ENCODE measurements around the gene PRMT3. TPM values are rescaled to one million over a fixed set of nuclear protein-coding genes. Genes with fewer than 3 reads are reported as not detected.

PRMT3 gene
- 10 to 100 TPM; 26.2 to 27.1 TPM for total RNA-seq
- 22.0 TPM for polyA plus RNA-seq (2013, experiment 1 of 2)
- polyA plus RNA-seq (2013, experiment 2 of 2), result 21.7 TPM
- long read RNA-seq, experiment 1, partial matches to known transcripts, result 5 of 10 reads
- long read RNA-seq, experiment 1, other reads (novel, unspliced or antisense), result 2 of 10 reads
- long read RNA-seq, experiment 2, transcript PRMT3-202 (16 exons, 2,653 nt), result major isoform, 59 of 74 reads
- long read RNA-seq, experiment 2, partial matches to known transcripts, result 2 of 74 reads
- long read RNA-seq, experiment 2, other reads (novel, unspliced or antisense), result 11 of 74 reads
- long read RNA-seq, experiment 3, transcript PRMT3-202 (16 exons, 2,653 nt), result major isoform, 189 of 224 reads
- long read RNA-seq, experiment 3, partial matches to known transcripts, result 6 of 224 reads
- long read RNA-seq, experiment 3, other reads (novel, unspliced or antisense), result 23 of 224 reads
- long read RNA-seq, experiment 4, transcript PRMT3-202 (16 exons, 2,653 nt), result major isoform, 7 of 11 reads
- long read RNA-seq, experiment 4, partial matches to known transcripts, result 4 of 11 reads
- long read RNA-seq, experiment 4, other reads (novel, unspliced or antisense), result 0 of 11 reads

DNA sequence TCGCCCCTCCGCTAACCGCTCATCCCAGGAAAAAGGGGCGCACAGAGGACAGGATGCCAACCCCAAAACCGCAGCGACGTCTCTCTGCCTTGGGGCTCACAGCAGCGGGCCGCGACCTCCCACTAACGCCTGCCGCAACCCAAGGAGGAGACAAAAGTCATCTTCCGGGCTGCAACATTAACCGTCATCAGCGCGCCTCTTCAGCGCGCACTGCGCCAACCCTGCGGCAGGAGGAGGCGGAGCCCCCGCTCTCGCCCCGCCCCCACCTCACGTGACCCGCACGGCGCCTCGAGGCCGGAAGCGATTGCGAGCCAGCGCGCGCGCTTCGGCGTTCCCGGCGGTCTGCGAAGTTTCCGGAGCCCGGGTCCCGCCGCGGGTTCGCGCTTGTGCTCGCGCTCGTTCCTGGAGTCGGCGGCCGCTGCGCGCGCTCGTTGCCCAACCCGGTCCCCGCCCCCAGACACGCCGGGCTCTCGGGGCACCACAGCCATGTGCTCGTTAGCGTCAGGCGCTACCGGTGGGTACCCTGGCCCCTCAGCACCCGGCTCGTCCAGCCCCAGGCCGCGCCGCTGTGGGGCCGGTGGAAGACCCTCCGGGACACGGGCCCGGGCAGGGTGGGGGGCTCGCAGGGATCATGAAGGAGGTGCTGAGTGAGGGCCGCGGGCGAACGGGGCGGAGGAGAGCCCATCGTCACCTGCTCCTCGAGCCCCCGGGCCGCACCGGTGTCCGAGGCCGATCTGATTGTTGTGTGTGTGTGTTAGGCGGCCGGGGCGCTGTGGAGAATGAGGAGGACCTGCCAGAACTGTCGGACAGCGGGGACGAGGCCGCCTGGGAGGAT is at the start of gene PRMT3:
PRMT3 (plus strand) TSS at position 456 of the 835 bp plus-strand sequence; CDS start at position 487, 31 bp downstream.
- Mint-ChIP-seq H3K27me3 (ENCODE audit: insufficient read depth) (no peaks in the 10 kb centered on the region), H3K27ac (peak within 1 kb of the TSS; percentile 99), H3K4me1 (peaks cover 10% of the 10 kb centered on the region), H3K36me3 (ENCODE audit: low read depth) (peaks cover 15% of the 10 kb centered on the region), H3K4me3 (peak within 1 kb of the TSS; percentile 94), H3K9me3 (no peaks in the 10 kb centered on the region)
- DNase-seq, result peak; percentile 98
- no peaks in the 10 kb centered on the region for H3K9me3 ChIP-seq (ENCODE audit: control insufficient read depth, low read length)
- peak within 1 kb of the TSS; percentile 89 for H3K4me3 ChIP-seq (ENCODE audit: low read length)
- H3K36me3 ChIP-seq (ENCODE audit: control insufficient read depth, insufficient read depth, low read length), result peaks cover under 1% of the 10 kb centered on the region
- H3K4me1 ChIP-seq (ENCODE audit: control insufficient read depth, insufficient read depth, low read length), result no peaks in the 10 kb centered on the region
- TF ChIP-seq, protein P1, sequence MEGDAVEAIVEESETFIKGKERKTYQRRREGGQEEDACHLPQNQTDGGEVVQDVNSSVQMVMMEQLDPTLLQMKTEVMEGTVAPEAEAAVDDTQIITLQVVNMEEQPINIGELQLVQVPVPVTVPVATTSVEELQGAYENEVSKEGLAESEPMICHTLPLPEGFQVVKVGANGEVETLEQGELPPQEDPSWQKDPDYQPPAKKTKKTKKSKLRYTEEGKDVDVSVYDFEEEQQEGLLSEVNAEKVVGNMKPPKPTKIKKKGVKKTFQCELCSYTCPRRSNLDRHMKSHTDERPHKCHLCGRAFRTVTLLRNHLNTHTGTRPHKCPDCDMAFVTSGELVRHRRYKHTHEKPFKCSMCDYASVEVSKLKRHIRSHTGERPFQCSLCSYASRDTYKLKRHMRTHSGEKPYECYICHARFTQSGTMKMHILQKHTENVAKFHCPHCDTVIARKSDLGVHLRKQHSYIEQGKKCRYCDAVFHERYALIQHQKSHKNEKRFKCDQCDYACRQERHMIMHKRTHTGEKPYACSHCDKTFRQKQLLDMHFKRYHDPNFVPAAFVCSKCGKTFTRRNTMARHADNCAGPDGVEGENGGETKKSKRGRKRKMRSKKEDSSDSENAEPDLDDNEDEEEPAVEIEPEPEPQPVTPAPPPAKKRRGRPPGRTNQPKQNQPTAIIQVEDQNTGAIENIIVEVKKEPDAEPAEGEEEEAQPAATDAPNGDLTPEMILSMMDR (conservative IDR thresholded peaks at IDR 0.05), result peak; percentile 99
- H3K9ac ChIP-seq (ENCODE audit: extremely low read depth, low read length, poor library complexity, severe bottlenecking), result peak within 1 kb of the TSS; percentile 79
- WGBS, 2 experiments (ENCODE audit: insufficient coverage in 1 of 2, insufficient read length in 1 of 2), result 0% methylated on average over 15 to 96 of the region's 96 CpGs
- no peaks in the 10 kb centered on the region for H3K27me3 ChIP-seq (ENCODE audit: control insufficient read depth, insufficient read depth, low read length, poor library complexity, severe bottlenecking)
- peak within 1 kb of the TSS; percentile 76 for H3K27ac ChIP-seq (ENCODE audit: low read depth, low read length)

DNA sequence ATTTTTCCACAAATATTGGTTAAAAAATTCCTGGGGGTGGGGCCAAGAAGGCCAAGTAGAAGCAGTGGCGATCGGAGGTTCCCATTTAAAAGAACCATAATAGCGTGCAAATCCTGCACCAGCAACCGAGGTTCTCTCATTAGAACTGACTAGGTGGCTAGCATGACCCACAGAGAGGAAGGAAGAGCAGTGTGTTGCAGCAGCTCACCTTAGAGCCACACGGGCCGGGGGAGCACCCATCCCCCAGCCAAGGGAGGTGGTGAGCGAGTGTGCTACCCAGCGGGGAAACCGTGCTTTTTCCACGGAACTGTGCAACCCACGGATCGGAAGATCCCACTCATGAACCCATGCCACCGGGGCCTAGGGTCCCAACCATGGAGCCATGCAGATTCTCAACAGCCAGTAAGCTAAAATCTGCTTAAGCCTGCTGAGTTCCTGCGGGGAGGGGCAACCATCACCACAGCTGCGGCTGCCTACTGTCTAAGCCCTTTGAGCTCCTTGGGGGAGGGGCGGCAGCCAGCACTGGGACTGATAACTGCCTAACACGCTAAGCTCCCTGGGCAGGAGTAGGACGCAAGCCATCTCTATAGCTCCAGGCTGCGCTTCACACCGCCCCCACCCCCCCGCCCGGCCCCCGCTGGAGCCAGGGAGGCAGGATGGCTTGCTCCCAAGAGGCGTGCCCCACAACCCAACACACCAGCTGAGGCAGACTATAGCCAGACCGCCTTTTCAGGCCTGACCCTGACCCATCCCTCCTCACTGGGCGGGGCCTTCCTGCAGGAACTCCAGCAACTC is 45.0 kb upstream of the PRMT3 start:
- peak; percentile 95 for DNase-seq
- 27 to 56% methylated on average over 9 to 22 of the region's 26 CpGs for WGBS, 2 experiments (ENCODE audit: insufficient coverage in 1 of 2, insufficient read length in 1 of 2)
- H3K4me1 ChIP-seq (ENCODE audit: control insufficient read depth, insufficient read depth, low read length), result no peaks in the 10 kb centered on the region
- Mint-ChIP-seq H3K4me1 (peaks cover 18% of the 10 kb centered on the region), H3K27me3 (ENCODE audit: insufficient read depth) (peaks cover 53% of the 10 kb centered on the region), H3K36me3 (ENCODE audit: low read depth) (no peaks in the 10 kb centered on the region), H3K27ac (peak overlapping the region; percentile 80), H3K9me3 (no peaks in the 10 kb centered on the region), H3K4me3 (peak overlapping the region; percentile 25)
- H3K9ac ChIP-seq (ENCODE audit: extremely low read depth, low read length, poor library complexity, severe bottlenecking), result no peak overlapping the region
- H3K36me3 ChIP-seq (ENCODE audit: control insufficient read depth, insufficient read depth, low read length), result no peaks in the 10 kb centered on the region
- no peaks in the 10 kb centered on the region for H3K9me3 ChIP-seq (ENCODE audit: control insufficient read depth, low read length)
- H3K4me3 ChIP-seq (ENCODE audit: low read length), result peak overlapping the region; percentile 71
- TF ChIP-seq, protein P1 (conservative IDR thresholded peaks at IDR 0.05), result no peak
- no peak overlapping the region for H3K27ac ChIP-seq (ENCODE audit: low read depth, low read length)
- H3K27me3 ChIP-seq (ENCODE audit: control insufficient read depth, insufficient read depth, low read length, poor library complexity, severe bottlenecking), result no peaks in the 10 kb centered on the region

DNA sequence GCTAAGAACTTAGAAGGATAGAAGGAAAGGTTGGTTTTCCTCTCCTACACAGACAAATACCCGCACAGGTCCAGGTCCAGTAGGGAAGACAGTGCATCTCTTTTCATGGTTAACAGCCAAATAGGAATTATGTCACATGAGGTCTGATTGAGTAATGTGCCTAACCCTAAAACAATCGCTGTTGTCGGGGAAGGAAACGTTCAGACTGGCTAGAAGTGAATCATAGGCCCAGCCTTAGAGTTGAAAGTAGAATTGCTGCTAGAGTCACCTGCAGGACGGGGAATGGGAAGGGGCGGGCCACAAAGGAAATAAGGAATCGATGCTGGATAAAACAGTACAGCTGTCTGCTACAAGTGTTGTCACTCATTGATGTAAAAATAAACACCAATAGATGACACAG is 36.4 kb upstream of the PRMT3 start:
- Mint-ChIP-seq H3K27ac (no peak overlapping the region), H3K4me1 (peaks cover 4% of the 10 kb centered on the region), H3K27me3 (ENCODE audit: insufficient read depth) (peaks cover 25% of the 10 kb centered on the region), H3K9me3 (no peaks in the 10 kb centered on the region), H3K4me3 (no peak overlapping the region), H3K36me3 (ENCODE audit: low read depth) (no peaks in the 10 kb centered on the region)
- TF ChIP-seq, protein P1 (conservative IDR thresholded peaks at IDR 0.05), result no peak
- Histone ChIP-seq H3K4me1 (ENCODE audit: control insufficient read depth, insufficient read depth, low read length) (no peaks in the 10 kb centered on the region), H3K9ac (ENCODE audit: extremely low read depth, low read length, poor library complexity, severe bottlenecking) (no peak overlapping the region), H3K9me3 (ENCODE audit: control insufficient read depth, low read length) (no peaks in the 10 kb centered on the region), H3K27me3 (ENCODE audit: control insufficient read depth, insufficient read depth, low read length, poor library complexity, severe bottlenecking) (no peaks in the 10 kb centered on the region), H3K27ac (ENCODE audit: low read depth, low read length) (no peak overlapping the region), H3K4me3 (ENCODE audit: low read length) (no peak overlapping the region), H3K36me3 (ENCODE audit: control insufficient read depth, insufficient read depth, low read length) (no peaks in the 10 kb centered on the region)
- no peak for DNase-seq
- WGBS, 2 experiments (ENCODE audit: insufficient coverage in 1 of 2, insufficient read length in 1 of 2), result 90 to 93% methylated on average over 3 to 7 of the region's 7 CpGs
